GM12891 (cell line): ENCODE measurements around the gene ATG16L2.

Experiments
- PAX5 ChIP-seq: IDR thresholded peaks from 2 replicates; pipeline ENCODE4 v1.6.1; 2011; ENCODE audit warnings: low read length, moderate library complexity, mild to moderate bottlenecking; ENCODE audit not compliant: insufficient read depth, severe bottlenecking
- POLR2A ChIP-seq: IDR thresholded peaks from 2 replicates; pipeline ENCODE4 v1.6.1; 2011; ENCODE audit warnings: low read depth, low read length, control low read depth
- POLR2AphosphoS5 ChIP-seq: IDR thresholded peaks from 2 replicates; pipeline ENCODE4 v1.6.1; 2011; ENCODE audit warnings: low read depth, low read length, control low read depth
- POU2F2 ChIP-seq: IDR thresholded peaks from 2 replicates; pipeline ENCODE4 v1.6.1; 2011; ENCODE audit warnings: low read depth, mild to moderate bottlenecking, control low read depth, low read length, moderate library complexity
- SPI1 ChIP-seq: IDR thresholded peaks from 2 replicates; pipeline ENCODE4 v1.6.1; 2011; ENCODE audit warnings: low read depth, low read length, control low read depth
- TAF1 ChIP-seq: IDR thresholded peaks from 2 replicates; pipeline ENCODE4 v1.6.1; 2011; ENCODE audit warnings: low read depth, low read length, control low read depth

DNA sequence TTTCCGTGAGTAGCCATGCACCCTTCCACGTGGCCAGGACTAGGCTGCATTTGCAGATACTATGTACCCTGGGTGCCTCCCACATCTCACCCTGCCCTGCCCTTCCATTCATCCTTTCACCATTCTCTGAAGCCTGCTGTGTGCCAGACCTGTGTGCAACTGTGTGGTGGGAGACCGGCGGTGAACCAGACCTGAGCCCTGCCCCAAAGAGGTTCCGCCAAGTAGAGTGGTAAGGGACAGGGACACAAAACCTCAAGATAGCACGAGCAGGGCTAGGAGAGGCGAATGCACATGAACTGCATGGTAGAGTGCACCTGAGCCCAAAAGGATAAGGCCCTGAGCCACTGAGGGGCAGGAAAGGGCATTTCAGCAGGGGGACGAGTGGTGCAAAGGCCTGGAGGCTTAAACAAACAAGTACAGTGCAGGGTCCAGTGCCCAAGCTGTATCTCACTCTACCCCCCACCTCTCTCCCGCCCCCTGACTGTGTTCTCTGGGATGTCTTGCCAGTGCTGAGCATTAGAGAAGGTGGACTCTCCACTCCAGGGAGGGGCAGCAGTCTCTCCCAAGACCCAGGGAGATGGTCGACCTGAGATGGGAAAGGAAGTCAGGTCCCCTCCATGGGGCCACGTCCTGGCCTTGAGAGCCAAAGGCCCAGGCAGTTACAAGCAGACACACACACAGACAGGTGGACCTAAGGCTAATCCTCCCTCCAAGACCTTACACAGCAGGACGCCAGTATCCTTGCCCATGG lies 47.9 kb upstream of the ATG16L2 start:
- TF ChIP-seq POLR2AphosphoS5 (no peak), POLR2A (no peak), PAX5 (no peak), TAF1 (no peak), SPI1 (no peak), POU2F2 (no peak)
